OCI-LY7 (cell line): ENCODE data around the gene ACAP1. TPM values are rescaled to one million over a fixed set of nuclear protein-coding genes. Genes with fewer than 3 reads are reported as not detected.
A peak's percentile ranks its signal among the peaks of the same experiment; 100 is the strongest.

Experiments used
- BruUV-seq: library from RNA; stranded (reverse); fragments of 400-500 nt; replicated peaks from 2 replicates; lab custom pipeline; 2021; lab: Mats Ljungman, UMichigan
- CTCF ChIA-PET: fragments of 300-600 bp; sonication (Branson Sonifier 250); formaldehyde crosslinking; loops from one replicate; lab custom pipeline; 2022; ENCODE audit warnings: antibody characterized with exemption; ENCODE audit not compliant: unreplicated experiment; lab: Charles Lee
- POLR2A ChIA-PET: fragments of 300-600 bp; sonication (Branson Sonifier 250); formaldehyde crosslinking; loops from one replicate; lab custom pipeline; 2022; ENCODE audit warnings: antibody characterized with exemption; lab: Charles Lee
- DNase-seq: peaks from one replicate; pipeline ENCODE4 v3.0.0-alpha.2; 2015; ENCODE audit warnings: low spot score
- H2AFZ ChIP-seq: fragments of 200-600 bp; sonication (generic), shearing (Covaris generic); 2 replicates; pipeline ENCODE4 v1.6.1; 2014; ENCODE audit warnings: mild to moderate bottlenecking, antibody characterized with exemption, low read length, moderate library complexity
- H3K27ac ChIP-seq: fragments of 200-600 bp; sonication (generic); 2 replicates; pipeline ENCODE4 v1.5.1; 2014; ENCODE audit warnings: mixed run types, low read depth, mild to moderate bottlenecking, moderate library complexity, low read length, inconsistent platforms; ENCODE audit not compliant: poor library complexity, severe bottlenecking
- H3K36me3 ChIP-seq: fragments of 200-600 bp; sonication (generic); 2 replicates; pipeline ENCODE4 v1.6.1; 2014; ENCODE audit warnings: mild to moderate bottlenecking, antibody characterized with exemption, low read length, moderate library complexity, mixed read lengths; ENCODE audit not compliant: insufficient read depth
- H3K4me1 ChIP-seq: fragments of 200-600 bp; sonication (generic); 2 replicates; pipeline ENCODE4 v1.5.1; 2014; ENCODE audit warnings: mild to moderate bottlenecking, low read length; ENCODE audit not compliant: insufficient read depth, poor library complexity, severe bottlenecking
- H3K4me2 ChIP-seq: fragments of 200-600 bp; sonication (generic); 2 replicates; pipeline ENCODE4 v1.6.1; 2014; ENCODE audit warnings: mild to moderate bottlenecking, low read length
- H3K4me3 ChIP-seq: fragments of 200-600 bp; sonication (generic); 2 replicates; pipeline ENCODE4 v1.5.1; 2014; ENCODE audit warnings: mild to moderate bottlenecking, low read depth, low read length; ENCODE audit not compliant: poor library complexity, severe bottlenecking
- H3K79me2 ChIP-seq: fragments of 200-600 bp; sonication (generic); 2 replicates; pipeline ENCODE4 v1.6.1; 2016; ENCODE audit warnings: low read depth, mild to moderate bottlenecking, low read length, moderate library complexity, mixed read lengths; ENCODE audit not compliant: insufficient read depth
- H3K9me2 ChIP-seq: fragments of 200-600 bp; sonication (generic); 2 replicates; pipeline ENCODE4 v1.6.1; 2016; ENCODE audit warnings: mild to moderate bottlenecking, low read length, mixed read lengths; ENCODE audit not compliant: insufficient read depth
- H3K9me3 ChIP-seq: fragments of 200-600 bp; sonication (generic); 2 replicates; pipeline ENCODE4 v1.6.1; 2014; ENCODE audit warnings: mild to moderate bottlenecking, mixed run types, low read length, mixed read lengths
- H4K20me1 ChIP-seq: fragments of 200-600 bp; sonication (generic); 2 replicates; pipeline ENCODE4 v1.6.1; 2014; ENCODE audit warnings: mild to moderate bottlenecking, antibody characterized with exemption, low read length, moderate library complexity, mixed read lengths; ENCODE audit not compliant: insufficient read depth
- EZH2phosphoT487 ChIP-seq: fragments of 200-600 bp; sonication (generic); IDR thresholded peaks from 2 replicates; pipeline ENCODE4 v1.6.1; 2018; ENCODE audit warnings: low read depth, borderline replicate concordance, mild to moderate bottlenecking, mixed run types, antibody characterized with exemption, low read length, moderate library complexity, mixed read lengths
- intact Hi-C: fragments of 100-400 bp; cut with micrococcal nuclease; formaldehyde crosslinking; loops from one replicate; pipeline ENCODE4 v1.10.0; 2022; ENCODE audit not compliant: unreplicated experiment
- total RNA-seq, 2 experiments: library from RNA; depleted of rRNA in 1 of 2; stranded (reverse); fragments of >200 nt in 1 of 2; shearing (Covaris generic) in 1 of 2; gene quantifications; 2 replicates each; pipeline ENCODE4 v1.2.3, GENCODE V29; 2014 to 2022
- TF ChIP-seq, protein P1 (sequence below): fragments of 200-600 bp; sonication (generic); conservative IDR thresholded peaks from 2 replicates; pipeline ENCODE4 v1.5.1; 2014; ENCODE audit warnings: mild to moderate bottlenecking, antibody characterized with exemption, low read length, moderate library complexity, mixed read lengths

The ACAP1 gene
- total RNA-seq, 2 experiments from 2014 or later, result 117 to 259 TPM

DNA sequence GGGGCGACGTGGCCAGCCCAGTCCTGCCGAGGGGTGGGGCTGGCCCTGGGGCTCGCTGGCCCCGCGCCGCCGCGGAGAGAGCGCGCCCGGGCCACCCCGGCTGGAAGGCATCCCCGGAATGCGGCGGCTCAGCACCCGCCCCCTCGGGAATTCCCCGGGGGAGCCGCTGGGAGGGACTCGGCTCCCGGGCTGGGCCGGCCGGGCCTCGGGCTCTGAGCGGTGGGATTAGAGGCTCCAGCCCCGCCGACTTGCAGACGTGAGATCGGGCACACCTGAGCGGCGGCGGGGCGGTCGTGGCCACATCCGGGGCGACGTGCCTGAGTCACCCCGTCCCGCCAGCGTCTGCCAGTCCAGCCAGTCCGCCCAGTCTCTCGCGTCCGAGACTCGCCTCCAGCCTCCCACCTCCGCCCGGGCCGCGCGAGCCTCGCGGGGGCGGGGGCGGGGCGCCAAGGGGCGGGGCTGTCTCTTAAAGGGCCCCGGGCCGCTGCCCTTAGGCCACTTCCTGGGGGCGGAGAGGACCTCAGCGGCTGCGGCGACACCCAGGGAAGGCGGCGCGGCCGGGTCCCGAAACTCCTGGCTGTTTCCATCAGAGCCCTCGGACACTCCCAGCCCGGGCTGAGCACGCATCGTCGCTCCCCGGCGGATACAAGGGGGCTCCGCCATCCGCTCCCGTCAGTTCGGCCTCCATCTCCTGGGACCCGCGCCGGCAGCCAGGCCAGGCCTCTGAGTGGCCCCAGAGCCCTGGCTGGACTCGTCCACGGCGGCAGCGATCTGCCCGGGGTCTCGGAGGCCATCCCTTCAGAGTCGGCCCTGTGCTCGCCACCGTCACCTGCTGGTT is 15.6 kb downstream of the ACAP1 start, which contains the start of gene KCTD11:
TSS of gene KCTD11 (plus strand) at position 498 of the 838 bp plus-strand sequence.
- DNase-seq, result peak; percentile 80
- no peaks in the 10 kb centered on the region for H4K20me1 ChIP-seq
- peak within 1 kb of the TSS; percentile 75 for H3K4me3 ChIP-seq
- H3K4me1 ChIP-seq, result peaks cover 36% of the 10 kb centered on the region
- peak within 1 kb of the TSS; percentile 91 for H3K4me2 ChIP-seq
- BruUV-seq, result no TSS peak
- ChIA-PET CTCF (no interaction called here), POLR2A (interaction anchor here (0.6 to 0.9 kb wide), 2 partner anchors 15 to 84 kb away, joined by 3 to 4 read pairs; partner anchors contain the start of gene ACAP1)
- peak within 1 kb of the TSS; percentile 53 for H2AFZ ChIP-seq
- H3K9me2 ChIP-seq, result no peaks in the 10 kb centered on the region
- peaks cover 26% of the 10 kb centered on the region for H3K36me3 ChIP-seq
- no peaks in the 10 kb centered on the region for H3K9me3 ChIP-seq
- TF ChIP-seq, protein P1, sequence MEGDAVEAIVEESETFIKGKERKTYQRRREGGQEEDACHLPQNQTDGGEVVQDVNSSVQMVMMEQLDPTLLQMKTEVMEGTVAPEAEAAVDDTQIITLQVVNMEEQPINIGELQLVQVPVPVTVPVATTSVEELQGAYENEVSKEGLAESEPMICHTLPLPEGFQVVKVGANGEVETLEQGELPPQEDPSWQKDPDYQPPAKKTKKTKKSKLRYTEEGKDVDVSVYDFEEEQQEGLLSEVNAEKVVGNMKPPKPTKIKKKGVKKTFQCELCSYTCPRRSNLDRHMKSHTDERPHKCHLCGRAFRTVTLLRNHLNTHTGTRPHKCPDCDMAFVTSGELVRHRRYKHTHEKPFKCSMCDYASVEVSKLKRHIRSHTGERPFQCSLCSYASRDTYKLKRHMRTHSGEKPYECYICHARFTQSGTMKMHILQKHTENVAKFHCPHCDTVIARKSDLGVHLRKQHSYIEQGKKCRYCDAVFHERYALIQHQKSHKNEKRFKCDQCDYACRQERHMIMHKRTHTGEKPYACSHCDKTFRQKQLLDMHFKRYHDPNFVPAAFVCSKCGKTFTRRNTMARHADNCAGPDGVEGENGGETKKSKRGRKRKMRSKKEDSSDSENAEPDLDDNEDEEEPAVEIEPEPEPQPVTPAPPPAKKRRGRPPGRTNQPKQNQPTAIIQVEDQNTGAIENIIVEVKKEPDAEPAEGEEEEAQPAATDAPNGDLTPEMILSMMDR, result no peak
- no peak for TF ChIP-seq EZH2phosphoT487
- intact Hi-C loops, result loop anchor here (1.0 to 5.0 kb wide), 6 partner anchors 23 to 335 kb away; partner anchors contain the start of genes GPS2, NEURL4, POLR2A and SLC2A4
- H3K79me2 ChIP-seq, result no peaks in the 10 kb centered on the region
- peak within 1 kb of the TSS; percentile 55 for H3K27ac ChIP-seq

DNA sequence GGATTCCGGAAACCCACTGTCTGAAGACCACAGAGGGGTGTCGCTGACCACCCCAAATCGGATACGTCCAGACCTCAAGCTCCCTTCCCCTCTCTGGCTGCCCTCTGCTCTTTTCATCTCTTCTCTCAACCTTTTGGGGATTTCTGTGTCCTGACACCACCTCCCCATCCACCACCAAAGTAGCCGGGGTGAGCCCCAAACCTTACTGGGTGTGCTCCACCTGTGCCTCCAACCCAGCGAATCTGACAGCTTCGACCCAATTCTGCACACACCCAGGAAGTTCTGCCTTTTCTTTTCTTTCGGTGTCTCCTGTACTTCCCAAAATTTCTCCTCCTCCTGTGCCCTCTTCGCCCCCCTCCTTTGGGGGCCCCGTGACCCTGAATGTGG is 16.2 kb downstream of the ACAP1 start:
- Histone ChIP-seq H3K4me3 (peak overlapping the region; percentile 75), H3K79me2 (no peaks in the 10 kb centered on the region), H3K36me3 (peaks cover 20% of the 10 kb centered on the region), H3K9me2 (no peaks in the 10 kb centered on the region), H3K4me1 (peaks cover 36% of the 10 kb centered on the region), H3K4me2 (peak overlapping the region; percentile 91), H3K9me3 (no peaks in the 10 kb centered on the region), H4K20me1 (no peaks in the 10 kb centered on the region), H3K27ac (peak overlapping the region; percentile 55), H2AFZ (peak overlapping the region; percentile 53; the same call in 1 of the 2 replicates)
- TF ChIP-seq EZH2phosphoT487, result no peak
- TF ChIP-seq, protein P1, result peak; percentile 74
- intact Hi-C loops, result loop anchor here (1.0 to 5.0 kb wide), 5 partner anchors 35 to 335 kb away; partner anchors contain the start of genes GPS2, POLR2A, SLC2A4 and TMEM256
- no TSS peak for BruUV-seq
- DNase-seq, result no peak
- CTCF ChIA-PET, result no interaction called here
- POLR2A ChIA-PET, result no interaction called here
